ENCODE results near the gene GRAMD1B.

- TF ChIP-seq CTCF (IDR thresholded peaks at IDR 0.05) (no peak), POLR2A (IDR thresholded peaks at IDR 0.05) (no peak)
Observed at GRCh38 chr11:123544631-123545375, 114.7 kb downstream of the GRAMD1B start.
